Natural killer cell (primary cell): ENCODE data around the gene NAV2. TPM values are rescaled to one million over a fixed set of nuclear protein-coding genes. Genes with fewer than 3 reads are reported as not detected.

ENCODE experiments used
- ATAC-seq, 3 donors: fragments of 150-1000 bp in 2 of 3; fragments of 200-7000 bp in 1 of 3; cut with Tn5 transposase; 1 replicate in 1 of 3; 2 replicates in 2 of 3; pipeline ENCODE4 v1.10.0; 2021; ENCODE audit warnings: mild to moderate bottlenecking in 2 of 3, moderate library complexity in 2 of 3
- DNase-seq, 2 donors: peaks; one replicate each; pipeline versions ENCODE4 v3.0.0 to v3.0.0-alpha.2; 2013 to 2021; ENCODE audit warnings: mixed read lengths in 1 of 2
- H3K27ac ChIP-seq: one replicate; pipeline ENCODE4 v1.5.1; 2013; ENCODE audit warnings: mild to moderate bottlenecking, low read length
- H3K27me3 ChIP-seq: one replicate; pipeline ENCODE4 v1.6.1; 2013; ENCODE audit warnings: low read length; ENCODE audit not compliant: control insufficient read depth, insufficient read depth
- H3K36me3 ChIP-seq: one replicate; pipeline ENCODE4 v1.6.1; 2013; ENCODE audit warnings: low read length; ENCODE audit not compliant: control insufficient read depth, insufficient read depth
- H3K4me1 ChIP-seq: one replicate; pipeline ENCODE4 v1.6.1; 2013; ENCODE audit warnings: low read length; ENCODE audit not compliant: control insufficient read depth, insufficient read depth
- H3K4me3 ChIP-seq: one replicate; pipeline ENCODE4 v1.5.1; 2013; ENCODE audit warnings: low read length
- H3K9me3 ChIP-seq: one replicate; pipeline ENCODE4 v1.6.1; 2013; ENCODE audit warnings: low read length; ENCODE audit not compliant: control insufficient read depth, insufficient read depth
- H3K27ac Mint-ChIP-seq, 2 donors: one replicate each; pipeline ENCODE4 v1.8.0; 2022; ENCODE audit warnings: mild to moderate bottlenecking in 2 of 2, mixed read lengths in 2 of 2, moderate library complexity in 1 of 2
- H3K27me3 Mint-ChIP-seq, 2 donors: one replicate each; pipeline ENCODE4 v1.8.0; 2022; ENCODE audit warnings: low read depth in 2 of 2, mixed read lengths in 2 of 2
- H3K36me3 Mint-ChIP-seq: one replicate; pipeline ENCODE4 v1.8.0; 2022; ENCODE audit warnings: mixed read lengths
- H3K4me1 Mint-ChIP-seq, 2 donors: one replicate each; pipeline ENCODE4 v1.8.0; 2022; ENCODE audit warnings: mixed read lengths in 2 of 2
- H3K4me3 Mint-ChIP-seq: one replicate; pipeline ENCODE4 v1.8.0; 2022; ENCODE audit warnings: mild to moderate bottlenecking, moderate library complexity, mixed read lengths
- H3K9me3 Mint-ChIP-seq, 2 donors: one replicate each; pipeline ENCODE4 v1.8.0; 2022; ENCODE audit warnings: mixed read lengths in 2 of 2
- WGBS: methylation state at CpG from one replicate; pipeline ENCODE4 v1.1.7; 2013; ENCODE audit warnings: missing lambda C conversion rate; ENCODE audit not compliant: insufficient coverage; 5-methylcytosine and 5-hydroxymethylcytosine counted together
- intact Hi-C: fragments of 100-400 bp; cut with micrococcal nuclease; formaldehyde crosslinking; loops from one replicate; pipeline ENCODE4 v1.14.2; 2022
- total RNA-seq, 4 donors: library from RNA; stranded (reverse); fragments of 120-200 nt in 1 of 4; gene quantifications; one replicate each; pipeline versions ENCODE4 v1.2.3 to v1.2.4, GENCODE V29; 2013 to 2022
- TF ChIP-seq, protein P1 (sequence below): fragments of 200-600 bp; IDR thresholded peaks from one replicate; pipeline ENCODE4 v1.8.0; 2022; ENCODE audit warnings: antibody characterized with exemption

The NAV2 gene
- total RNA-seq, 3 donors from 2014 or later (not counting 1 experiment from before 2014, with no cell fraction given) = 0.14 to 1.6 (median 0.43) TPM

DNA sequence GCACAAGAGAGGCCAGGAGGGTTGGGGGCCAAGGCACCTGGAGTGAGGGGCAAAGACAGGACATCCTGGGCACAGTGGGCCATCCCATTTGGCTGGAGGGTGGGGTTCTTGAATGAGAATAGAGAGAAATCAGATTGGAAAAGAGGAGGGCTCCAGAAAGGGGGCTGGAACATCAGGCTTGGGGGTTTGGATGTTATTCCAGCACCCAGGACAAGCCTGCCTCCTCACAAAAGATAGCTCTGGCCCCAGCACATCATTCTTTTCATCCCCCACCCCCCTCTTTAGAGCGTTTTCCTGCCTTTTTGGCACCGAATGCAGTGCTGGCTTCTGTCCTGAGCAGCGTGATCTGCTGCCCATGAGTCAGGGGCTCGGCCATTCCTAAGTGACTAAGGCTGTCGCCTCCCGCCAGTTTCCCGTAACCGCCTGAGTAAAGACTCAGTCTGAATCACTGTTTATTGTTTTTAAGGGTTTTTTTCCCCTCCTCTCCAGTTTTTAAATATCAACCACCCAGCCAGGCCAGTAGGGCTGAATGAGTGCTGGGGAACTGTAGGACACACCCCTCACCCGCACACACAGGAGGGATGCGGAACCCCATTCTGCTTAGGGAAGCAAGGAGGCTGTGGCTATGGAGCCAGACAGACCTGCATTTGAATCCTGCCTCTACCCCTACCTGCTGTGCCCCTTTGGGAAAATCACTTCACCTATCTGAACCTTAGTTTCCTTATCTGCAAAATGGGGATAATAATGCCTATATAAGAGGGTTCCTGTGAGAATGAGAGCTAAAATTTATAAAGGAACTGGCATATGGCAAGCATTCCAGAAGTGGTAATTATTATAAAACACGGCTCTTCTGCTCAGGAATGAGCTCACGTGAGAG lies 32.4 kb upstream of the NAV2 start:
- DNase-seq = no peak
- Mint-ChIP-seq H3K27me3 (peaks cover 14 to 27% of the 10 kb centered on the region in 2 donors), H3K36me3 (no peaks in the 10 kb centered on the region), H3K9me3 (no peaks in the 10 kb centered on the region), H3K4me3 (no peak overlapping the region), H3K27ac (no peak overlapping the region), H3K4me1 (peaks cover 6 to 15% of the 10 kb centered on the region in 2 donors)
- 85% methylated on average over 12 of the region's 12 CpGs for WGBS
- no peaks in the 10 kb centered on the region for H3K36me3 ChIP-seq
- no peak overlapping the region for H3K27ac ChIP-seq
- no peak overlapping the region for H3K4me3 ChIP-seq
- ATAC-seq = no peak
- peaks cover 8% of the 10 kb centered on the region for H3K4me1 ChIP-seq
- intact Hi-C loops = no loop called here
- no peaks in the 10 kb centered on the region for H3K27me3 ChIP-seq
- H3K9me3 ChIP-seq = no peaks in the 10 kb centered on the region
- TF ChIP-seq, protein P1, sequence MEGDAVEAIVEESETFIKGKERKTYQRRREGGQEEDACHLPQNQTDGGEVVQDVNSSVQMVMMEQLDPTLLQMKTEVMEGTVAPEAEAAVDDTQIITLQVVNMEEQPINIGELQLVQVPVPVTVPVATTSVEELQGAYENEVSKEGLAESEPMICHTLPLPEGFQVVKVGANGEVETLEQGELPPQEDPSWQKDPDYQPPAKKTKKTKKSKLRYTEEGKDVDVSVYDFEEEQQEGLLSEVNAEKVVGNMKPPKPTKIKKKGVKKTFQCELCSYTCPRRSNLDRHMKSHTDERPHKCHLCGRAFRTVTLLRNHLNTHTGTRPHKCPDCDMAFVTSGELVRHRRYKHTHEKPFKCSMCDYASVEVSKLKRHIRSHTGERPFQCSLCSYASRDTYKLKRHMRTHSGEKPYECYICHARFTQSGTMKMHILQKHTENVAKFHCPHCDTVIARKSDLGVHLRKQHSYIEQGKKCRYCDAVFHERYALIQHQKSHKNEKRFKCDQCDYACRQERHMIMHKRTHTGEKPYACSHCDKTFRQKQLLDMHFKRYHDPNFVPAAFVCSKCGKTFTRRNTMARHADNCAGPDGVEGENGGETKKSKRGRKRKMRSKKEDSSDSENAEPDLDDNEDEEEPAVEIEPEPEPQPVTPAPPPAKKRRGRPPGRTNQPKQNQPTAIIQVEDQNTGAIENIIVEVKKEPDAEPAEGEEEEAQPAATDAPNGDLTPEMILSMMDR = no peak

DNA sequence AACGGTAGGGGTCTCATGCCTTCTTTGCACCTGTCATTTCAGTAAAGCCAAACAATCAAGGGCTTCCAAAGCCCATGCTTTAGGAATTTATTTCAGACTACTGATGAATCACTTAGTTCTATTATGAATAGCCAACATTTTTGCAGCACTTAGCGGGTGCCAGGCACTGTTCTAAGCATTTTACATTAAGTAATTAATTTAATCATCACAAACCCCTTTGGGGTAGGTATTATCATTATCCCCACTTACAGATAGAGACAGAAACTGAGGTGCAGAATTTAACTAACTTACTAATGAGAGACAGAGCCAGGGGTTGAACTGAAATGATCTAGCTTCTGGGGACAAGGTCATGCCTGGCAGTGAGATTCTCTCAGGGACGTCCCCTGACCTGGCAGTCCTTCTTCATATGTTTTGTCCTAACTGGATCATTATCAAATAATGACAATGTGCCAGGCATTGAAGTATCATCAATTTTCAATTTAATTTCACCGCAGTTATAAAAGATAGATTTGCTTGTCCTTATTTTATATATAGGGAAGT lies 31.7 kb upstream of the NAV2 start:
- H3K9me3 Mint-ChIP-seq = no peaks in the 10 kb centered on the region
- intact Hi-C loops = no loop called here
- H3K27ac Mint-ChIP-seq = no peak overlapping the region
- no peaks in the 10 kb centered on the region for H3K9me3 ChIP-seq
- H3K36me3 Mint-ChIP-seq = no peaks in the 10 kb centered on the region
- 85% methylated on average over 3 of the region's 4 CpGs for WGBS
- H3K4me1 Mint-ChIP-seq = peaks cover 6 to 12% of the 10 kb centered on the region in 2 donors
- no peak overlapping the region for H3K4me3 Mint-ChIP-seq
- ATAC-seq = no peak
- peaks cover 15 to 27% of the 10 kb centered on the region in 2 donors for H3K27me3 Mint-ChIP-seq
- no peak for DNase-seq
- peaks cover 8% of the 10 kb centered on the region for H3K4me1 ChIP-seq
- H3K27ac ChIP-seq = no peak overlapping the region
- H3K4me3 ChIP-seq = no peak overlapping the region
- TF ChIP-seq, protein P1 = no peak
- no peaks in the 10 kb centered on the region for H3K27me3 ChIP-seq
- H3K36me3 ChIP-seq = no peaks in the 10 kb centered on the region

DNA sequence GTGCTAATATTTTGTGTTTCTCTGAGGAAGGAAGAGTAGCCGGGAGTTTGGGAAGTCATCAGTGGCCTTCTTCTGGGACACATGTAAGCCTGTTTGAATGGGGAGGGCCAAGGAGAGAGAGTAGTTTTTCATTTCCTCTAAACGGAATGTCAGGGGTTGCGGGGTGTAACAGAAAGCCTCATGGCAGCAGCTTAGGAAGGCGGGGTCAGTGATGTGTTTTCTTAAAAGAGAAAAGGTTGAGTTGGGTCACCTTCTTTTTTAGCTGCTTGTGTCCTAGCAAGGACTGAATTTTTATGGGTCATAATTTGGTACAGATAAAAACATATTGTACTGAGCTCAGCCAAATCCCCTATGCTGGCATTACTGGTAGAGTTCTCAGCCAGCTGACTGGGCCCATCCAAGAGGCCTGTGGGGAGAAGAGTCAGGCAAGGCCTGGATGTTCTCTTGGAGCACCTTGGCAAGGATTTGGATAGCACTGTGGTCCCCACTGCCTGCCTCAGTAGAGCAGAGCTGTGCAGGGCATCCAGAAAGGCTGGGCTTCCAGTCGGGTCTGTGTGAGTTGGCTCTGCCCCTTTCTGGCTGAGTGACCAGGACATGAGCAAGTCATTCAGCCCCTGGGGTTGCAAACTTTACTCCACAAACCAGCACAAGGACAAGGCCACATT lies 29.4 kb upstream of the NAV2 start:
- H3K27me3 Mint-ChIP-seq = peaks cover 24 to 47% of the 10 kb centered on the region in 2 donors
- no peak for DNase-seq
- Histone ChIP-seq H3K4me3 (no peak overlapping the region), H3K36me3 (no peaks in the 10 kb centered on the region), H3K4me1 (no peaks in the 10 kb centered on the region), H3K9me3 (no peaks in the 10 kb centered on the region), H3K27ac (no peak overlapping the region), H3K27me3 (no peaks in the 10 kb centered on the region)
- no peak overlapping the region for H3K4me3 Mint-ChIP-seq
- no peaks in the 10 kb centered on the region for H3K4me1 Mint-ChIP-seq
- H3K9me3 Mint-ChIP-seq = no peaks in the 10 kb centered on the region
- ATAC-seq = no peak
- no peaks in the 10 kb centered on the region for H3K36me3 Mint-ChIP-seq
- no peak overlapping the region for H3K27ac Mint-ChIP-seq
- TF ChIP-seq, protein P1 = no peak
- intact Hi-C loops = no loop called here
- 85% methylated on average over 5 of the region's 5 CpGs for whole genome bisulfite sequencing
